Measurements from ENCODE around the gene GLP2R. TPM values are rescaled to one million over a fixed set of nuclear protein-coding genes. Genes with fewer than 3 reads are reported as not detected.

GLP2R gene
- total RNA-seq, 5 donors from 2014 or later (not counting 1 experiment from before 2014, with no cell fraction given): not detected

- WGBS (ENCODE audit: insufficient coverage): 52% methylated on average over 5 of the region's 6 CpGs
- Mint-ChIP-seq H3K4me3 (no peak overlapping the region), H3K27ac (no peak overlapping the region), H3K4me1 (no peaks in the 10 kb centered on the region), H3K27me3 (peaks cover 14 to 23% of the 10 kb centered on the region in 2 donors), H3K9me3 (no peaks in the 10 kb centered on the region), H3K36me3 (no peaks in the 10 kb centered on the region)
- peaks cover 0 to 9% of the 10 kb centered on the region in 2 experiments for H3K27me3 ChIP-seq (replicated peaks in 1 of 2; ENCODE audit: control insufficient read depth in 2 of 2, extremely low read depth in 1 of 2, insufficient read depth in 2 of 2, low read length in 1 of 2)
- H3K36me3 ChIP-seq (ENCODE audit: control insufficient read depth in 2 of 2, extremely low read depth in 1 of 2, insufficient read depth in 1 of 2, low read length in 1 of 2): no peaks in the 10 kb centered on the region
- H3K4me1 ChIP-seq (ENCODE audit: control insufficient read depth in 1 of 2, extremely low read depth in 1 of 2, insufficient read depth in 2 of 2, low read length in 2 of 2): no peaks in the 10 kb centered on the region
- H3K27ac ChIP-seq (ENCODE audit: low read length): no peak overlapping the region
- no peaks in the 10 kb centered on the region for H3K9me3 ChIP-seq
- ChIA-PET POLR2A (no interaction called here), CTCF (no interaction called here)
- H3K4me3 ChIP-seq (ENCODE audit: control insufficient read depth in 1 of 2, extremely low read depth in 1 of 2, low read length in 1 of 2): no peak overlapping the region
- DNase-seq (no peak), ATAC-seq (replicated peaks in 1 of 4) (no peak)
These were observed 47.1 kb downstream of the GLP2R start for GRCh38 chr17:9872852-9873251.

DNA sequence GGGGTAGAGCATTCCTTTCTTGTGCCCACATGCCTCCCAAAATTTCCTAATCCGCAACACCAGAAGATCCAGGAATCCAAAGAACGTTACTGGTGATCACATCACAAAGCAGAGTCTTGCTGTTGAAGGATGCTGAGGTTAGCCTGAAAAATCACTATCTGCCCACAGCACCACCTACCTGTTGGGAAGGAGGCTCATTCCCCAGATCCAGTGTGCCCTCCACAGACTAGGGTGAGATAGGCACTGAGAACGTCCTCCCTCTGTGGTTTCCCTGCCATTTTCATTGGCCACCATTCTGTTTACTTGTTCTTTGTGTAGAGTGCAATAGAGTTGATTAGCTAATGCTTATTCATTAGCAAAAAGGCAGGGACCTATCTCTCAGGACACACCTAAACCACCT is 49.0 kb downstream of the GLP2R start:
- Mint-ChIP-seq H3K9me3 (no peaks in the 10 kb centered on the region), H3K4me1 (no peaks in the 10 kb centered on the region), H3K36me3 (no peaks in the 10 kb centered on the region), H3K27me3 (peaks cover 14 to 23% of the 10 kb centered on the region in 2 donors), H3K27ac (no peak overlapping the region), H3K4me3 (no peak overlapping the region)
- WGBS (ENCODE audit: insufficient coverage): no CpG with 5 or more reads among the region's 3 CpGs
- no peaks in the 10 kb centered on the region for H3K9me3 ChIP-seq
- H3K4me3 ChIP-seq (ENCODE audit: control insufficient read depth in 1 of 2, extremely low read depth in 1 of 2, low read length in 1 of 2): no peak overlapping the region
- H3K27ac ChIP-seq (ENCODE audit: low read length): no peak overlapping the region
- H3K4me1 ChIP-seq (ENCODE audit: control insufficient read depth in 1 of 2, extremely low read depth in 1 of 2, insufficient read depth in 2 of 2, low read length in 2 of 2): no peaks in the 10 kb centered on the region
- CTCF ChIA-PET: no interaction called here
- no peak for DNase-seq
- ATAC-seq (replicated peaks in 1 of 4): no peak
- peaks cover 0 to 11% of the 10 kb centered on the region in 2 experiments for H3K27me3 ChIP-seq (replicated peaks in 1 of 2; ENCODE audit: control insufficient read depth in 2 of 2, extremely low read depth in 1 of 2, insufficient read depth in 2 of 2, low read length in 1 of 2)
- POLR2A ChIA-PET: no interaction called here
- no peaks in the 10 kb centered on the region for H3K36me3 ChIP-seq (ENCODE audit: control insufficient read depth in 2 of 2, extremely low read depth in 1 of 2, insufficient read depth in 1 of 2, low read length in 1 of 2)

DNA sequence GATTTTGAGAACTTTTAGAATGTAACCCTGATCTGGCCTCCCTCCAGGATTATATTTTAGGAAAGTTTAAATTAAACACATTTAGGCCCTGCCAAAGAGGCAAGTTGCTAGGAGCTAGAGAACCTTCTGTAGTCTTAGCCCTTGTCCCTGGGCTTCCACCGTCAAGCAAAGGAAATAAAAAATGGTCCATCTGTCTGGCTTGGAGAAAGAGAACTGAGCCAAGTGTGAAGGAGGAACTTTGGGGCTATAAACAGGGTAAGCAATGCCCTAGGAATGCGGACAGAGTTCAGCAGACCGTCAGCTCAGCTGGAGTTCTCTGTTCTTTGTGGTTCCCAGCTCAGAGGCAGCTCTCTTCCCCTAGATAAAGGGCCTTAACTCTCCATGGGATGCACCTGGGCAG is 49.7 kb downstream of the GLP2R start:
- no peak for DNase-seq
- no peaks in the 10 kb centered on the region for H3K4me1 ChIP-seq (ENCODE audit: control insufficient read depth in 1 of 2, extremely low read depth in 1 of 2, insufficient read depth in 2 of 2, low read length in 2 of 2)
- H3K36me3 ChIP-seq (ENCODE audit: control insufficient read depth in 2 of 2, extremely low read depth in 1 of 2, insufficient read depth in 1 of 2, low read length in 1 of 2): no peaks in the 10 kb centered on the region
- H3K27ac Mint-ChIP-seq: no peak overlapping the region
- no peaks in the 10 kb centered on the region for H3K4me1 Mint-ChIP-seq
- WGBS (ENCODE audit: insufficient coverage): no CpG with 5 or more reads among the region's 3 CpGs
- no peak overlapping the region for H3K27ac ChIP-seq (ENCODE audit: low read length)
- peaks cover 0 to 11% of the 10 kb centered on the region in 2 experiments for H3K27me3 ChIP-seq (replicated peaks in 1 of 2; ENCODE audit: control insufficient read depth in 2 of 2, extremely low read depth in 1 of 2, insufficient read depth in 2 of 2, low read length in 1 of 2)
- H3K36me3 Mint-ChIP-seq: no peaks in the 10 kb centered on the region
- H3K27me3 Mint-ChIP-seq: peaks cover 16 to 23% of the 10 kb centered on the region in 2 donors
- H3K4me3 ChIP-seq (ENCODE audit: control insufficient read depth in 1 of 2, extremely low read depth in 1 of 2, low read length in 1 of 2): no peak overlapping the region
- no peaks in the 10 kb centered on the region for H3K9me3 ChIP-seq
- ChIA-PET POLR2A (no interaction called here), CTCF (no interaction called here)
- no peaks in the 10 kb centered on the region for H3K9me3 Mint-ChIP-seq
- H3K4me3 Mint-ChIP-seq: no peak overlapping the region
- ATAC-seq (replicated peaks in 1 of 4): no peak

GRCh38 chr17:9878356-9878755 is 52.6 kb downstream of the GLP2R start:
- H3K4me3 ChIP-seq (ENCODE audit: control insufficient read depth in 1 of 2, extremely low read depth in 1 of 2, low read length in 1 of 2): no peak overlapping the region
- Mint-ChIP-seq H3K36me3 (no peaks in the 10 kb centered on the region), H3K9me3 (peaks cover 13 to 18% (median 17%) of the 10 kb centered on the region in 3 donors), H3K27me3 (peaks cover 16% of the 10 kb centered on the region in 2 donors), H3K4me3 (no peak overlapping the region), H3K4me1 (no peaks in the 10 kb centered on the region), H3K27ac (no peak overlapping the region)
- no peak for DNase-seq
- H3K4me1 ChIP-seq (ENCODE audit: control insufficient read depth in 1 of 2, extremely low read depth in 1 of 2, insufficient read depth in 2 of 2, low read length in 2 of 2): no peaks in the 10 kb centered on the region
- ATAC-seq (replicated peaks in 1 of 4): no peak
- no peaks in the 10 kb centered on the region for H3K9me3 ChIP-seq
- CTCF ChIA-PET: interaction anchor here in 1 of 2 donors (0.5 kb wide), 1 partner anchor 460 kb away, joined by 7 read pairs; no protein-coding TSS in a partner anchor
- no peaks in the 10 kb centered on the region for H3K36me3 ChIP-seq (ENCODE audit: control insufficient read depth in 2 of 2, extremely low read depth in 1 of 2, insufficient read depth in 1 of 2, low read length in 1 of 2)
- 33% methylated on average over 1 of the region's 3 CpGs for WGBS (ENCODE audit: insufficient coverage)
- POLR2A ChIA-PET: no interaction called here
- H3K27me3 ChIP-seq (replicated peaks in 1 of 2; ENCODE audit: control insufficient read depth in 2 of 2, extremely low read depth in 1 of 2, insufficient read depth in 2 of 2, low read length in 1 of 2): peaks cover 0 to 7% of the 10 kb centered on the region in 2 experiments
- no peak overlapping the region for H3K27ac ChIP-seq (ENCODE audit: low read length)

- Mint-ChIP-seq H3K27me3 (peaks cover 16% of the 10 kb centered on the region in 2 donors), H3K4me3 (no peak overlapping the region), H3K9me3 (peaks cover 13 to 22% (median 21%) of the 10 kb centered on the region in 3 donors), H3K36me3 (no peaks in the 10 kb centered on the region), H3K4me1 (no peaks in the 10 kb centered on the region), H3K27ac (no peak overlapping the region)
- H3K4me3 ChIP-seq (ENCODE audit: control insufficient read depth in 1 of 2, extremely low read depth in 1 of 2, low read length in 1 of 2): no peak overlapping the region
- no peak for DNase-seq
- ChIA-PET CTCF (interaction anchor here in 1 of 2 donors (0.5 kb wide), 2 partner anchors 460 to 739 kb away, joined by 3 to 7 read pairs; no protein-coding TSS in a partner anchor), POLR2A (no interaction called here)
- H3K27ac ChIP-seq (ENCODE audit: low read length): no peak overlapping the region
- WGBS (ENCODE audit: insufficient coverage): no CpG with 5 or more reads among the region's 8 CpGs
- no peak for ATAC-seq (replicated peaks in 1 of 4)
- no peaks in the 10 kb centered on the region for H3K36me3 ChIP-seq (ENCODE audit: control insufficient read depth in 2 of 2, extremely low read depth in 1 of 2, insufficient read depth in 1 of 2, low read length in 1 of 2)
- H3K4me1 ChIP-seq (ENCODE audit: control insufficient read depth in 1 of 2, extremely low read depth in 1 of 2, insufficient read depth in 2 of 2, low read length in 2 of 2): no peaks in the 10 kb centered on the region
- H3K27me3 ChIP-seq (replicated peaks in 1 of 2; ENCODE audit: control insufficient read depth in 2 of 2, extremely low read depth in 1 of 2, insufficient read depth in 2 of 2, low read length in 1 of 2): peaks cover 0 to 6% of the 10 kb centered on the region in 2 experiments
- no peaks in the 10 kb centered on the region for H3K9me3 ChIP-seq
These were observed 53.2 kb downstream of the GLP2R start for GRCh38 chr17:9878786-9879525.

- DNase-seq: no peak
These were observed 54.9 kb downstream of the GLP2R start for GRCh38 chr17:9880582-9880999.

More at GRCh38 chr17:9880582-9880999, 54.9 kb downstream of the GLP2R start:
- Mint-ChIP-seq H3K36me3 (no peaks in the 10 kb centered on the region), H3K9me3 (peaks cover 13 to 27% (median 22%) of the 10 kb centered on the region in 3 donors), H3K4me1 (no peaks in the 10 kb centered on the region), H3K27ac (no peak overlapping the region), H3K4me3 (no peak overlapping the region), H3K27me3 (peaks cover 9 to 10% of the 10 kb centered on the region in 2 donors)
- CTCF ChIA-PET: no interaction called here
- ATAC-seq (replicated peaks in 1 of 4): no peak
- Histone ChIP-seq H3K4me1 (ENCODE audit: control insufficient read depth in 1 of 2, extremely low read depth in 1 of 2, insufficient read depth in 2 of 2, low read length in 2 of 2) (no peaks in the 10 kb centered on the region), H3K9me3 (no peaks in the 10 kb centered on the region), H3K27me3 (replicated peaks in 1 of 2; ENCODE audit: control insufficient read depth in 2 of 2, extremely low read depth in 1 of 2, insufficient read depth in 2 of 2, low read length in 1 of 2) (peaks cover 0 to 2% of the 10 kb centered on the region in 2 experiments), H3K36me3 (ENCODE audit: control insufficient read depth in 2 of 2, extremely low read depth in 1 of 2, insufficient read depth in 1 of 2, low read length in 1 of 2) (no peaks in the 10 kb centered on the region), H3K27ac (ENCODE audit: low read length) (no peak overlapping the region), H3K4me3 (ENCODE audit: control insufficient read depth in 1 of 2, extremely low read depth in 1 of 2, low read length in 1 of 2) (no peak overlapping the region)
- POLR2A ChIA-PET: no interaction called here
- WGBS (ENCODE audit: insufficient coverage): 67% methylated on average over 2 of the region's 3 CpGs

Data from T-cell (primary cell).